Measurements from ENCODE around the gene FASTKD1. TPM values are rescaled to one million over a fixed set of nuclear protein-coding genes. Genes with fewer than 3 reads are reported as not detected.

The FASTKD1 gene
- total RNA-seq, 4 donors from 2014 or later = 8.2 to 22.4 (median 16.1) TPM

DNA sequence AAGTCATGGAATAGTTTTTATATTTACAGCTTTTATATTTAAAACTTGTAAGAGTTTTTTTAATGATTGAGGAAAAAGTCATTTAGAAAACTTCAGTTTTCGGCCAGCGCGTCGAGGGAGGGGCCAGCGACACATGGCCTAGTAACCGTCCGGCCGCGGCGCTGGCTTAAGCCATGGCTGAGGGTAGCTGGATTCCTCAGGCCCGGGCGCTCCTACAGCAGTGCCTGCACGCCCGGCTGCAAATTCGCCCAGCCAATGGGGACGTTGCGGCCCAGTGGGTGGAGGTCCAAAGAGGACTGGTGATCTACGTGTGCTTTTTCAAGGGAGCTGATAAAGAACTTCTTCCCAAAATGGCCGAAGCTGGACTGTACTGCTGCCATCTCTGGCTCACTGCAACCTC is 69.0 kb downstream of the FASTKD1 start:
- WGBS = 97% methylated on average over 19 of the region's 19 CpGs
- Histone ChIP-seq H3K4me3 (no peak overlapping the region), H3K9me3 (no peaks in the 10 kb centered on the region), H3K27me3 (no peaks in the 10 kb centered on the region), H3K4me1 (no peaks in the 10 kb centered on the region), H3K27ac (no peak overlapping the region), H3K36me3 (peaks cover 48% of the 10 kb centered on the region)
- no peak for DNase-seq (ENCODE audit: low spot score in 2 of 2)
- TF ChIP-seq POLR2AphosphoS5 (IDR thresholded peaks at IDR 0.05) = no peak
- TF ChIP-seq POLR2A (IDR thresholded peaks at IDR 0.05) = no peak

DNA sequence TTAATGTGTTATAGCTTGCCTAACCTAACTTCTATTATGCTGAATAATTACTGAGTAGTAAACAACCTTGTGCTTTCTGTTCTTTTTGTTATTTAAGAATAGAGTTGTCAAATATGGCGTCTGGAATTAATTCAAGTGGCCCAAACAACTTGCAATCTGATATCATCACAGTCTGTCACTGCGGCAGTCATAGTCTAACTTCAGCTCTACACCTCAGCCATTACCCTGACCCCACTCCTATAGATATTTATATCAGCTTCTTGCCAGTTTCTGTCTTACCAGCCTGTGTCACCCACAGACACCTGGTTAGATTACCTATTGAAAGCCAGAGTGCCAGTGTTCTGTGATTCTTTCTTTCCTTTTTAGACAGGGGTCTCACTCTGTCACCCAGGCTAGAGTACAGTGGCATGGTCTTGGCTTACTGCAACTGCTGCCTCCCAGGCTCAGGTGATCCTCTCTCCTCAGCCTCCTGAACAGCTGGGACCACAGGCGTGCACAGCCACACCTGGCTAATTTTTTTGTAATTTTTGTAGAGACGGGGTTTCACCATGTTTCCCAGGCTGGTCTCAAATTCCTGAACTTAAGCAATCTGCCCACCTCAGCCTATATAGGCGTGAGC is 78.2 kb downstream of the FASTKD1 start:
- TF ChIP-seq EP300 (IDR thresholded peaks at IDR 0.05) (no peak), POLR2A (IDR thresholded peaks at IDR 0.05) (no peak), POLR2AphosphoS5 (IDR thresholded peaks at IDR 0.05) (no peak)
- TF ChIP-seq, protein P1, sequence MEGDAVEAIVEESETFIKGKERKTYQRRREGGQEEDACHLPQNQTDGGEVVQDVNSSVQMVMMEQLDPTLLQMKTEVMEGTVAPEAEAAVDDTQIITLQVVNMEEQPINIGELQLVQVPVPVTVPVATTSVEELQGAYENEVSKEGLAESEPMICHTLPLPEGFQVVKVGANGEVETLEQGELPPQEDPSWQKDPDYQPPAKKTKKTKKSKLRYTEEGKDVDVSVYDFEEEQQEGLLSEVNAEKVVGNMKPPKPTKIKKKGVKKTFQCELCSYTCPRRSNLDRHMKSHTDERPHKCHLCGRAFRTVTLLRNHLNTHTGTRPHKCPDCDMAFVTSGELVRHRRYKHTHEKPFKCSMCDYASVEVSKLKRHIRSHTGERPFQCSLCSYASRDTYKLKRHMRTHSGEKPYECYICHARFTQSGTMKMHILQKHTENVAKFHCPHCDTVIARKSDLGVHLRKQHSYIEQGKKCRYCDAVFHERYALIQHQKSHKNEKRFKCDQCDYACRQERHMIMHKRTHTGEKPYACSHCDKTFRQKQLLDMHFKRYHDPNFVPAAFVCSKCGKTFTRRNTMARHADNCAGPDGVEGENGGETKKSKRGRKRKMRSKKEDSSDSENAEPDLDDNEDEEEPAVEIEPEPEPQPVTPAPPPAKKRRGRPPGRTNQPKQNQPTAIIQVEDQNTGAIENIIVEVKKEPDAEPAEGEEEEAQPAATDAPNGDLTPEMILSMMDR (IDR thresholded peaks at IDR 0.05) = no peak
- Histone ChIP-seq H3K4me3 (no peak overlapping the region), H3K36me3 (peaks cover 23% of the 10 kb centered on the region), H3K9me3 (no peaks in the 10 kb centered on the region), H3K4me1 (no peaks in the 10 kb centered on the region), H3K27ac (no peak overlapping the region), H3K27me3 (no peaks in the 10 kb centered on the region)
- no peak for DNase-seq (ENCODE audit: low spot score in 2 of 2)
- WGBS = 96% methylated on average over 5 of the region's 5 CpGs

DNA sequence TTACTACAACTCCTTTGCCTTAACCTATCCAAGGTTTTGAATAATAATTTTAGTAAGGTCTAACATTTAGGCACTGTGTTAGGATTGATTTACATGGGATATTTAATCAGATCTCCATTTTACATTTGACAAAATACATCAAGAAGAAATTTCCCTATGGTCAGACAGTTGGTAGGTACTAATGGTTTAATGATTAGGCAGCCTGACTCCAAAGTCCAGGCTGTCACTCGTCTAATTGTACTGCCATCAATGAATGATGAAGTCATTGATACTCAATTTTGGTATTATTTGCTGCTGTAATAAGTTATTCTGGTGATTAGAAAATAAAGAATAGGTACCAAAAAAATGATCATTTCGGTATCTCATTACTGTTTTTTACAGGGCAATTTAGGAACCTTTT is 80.3 kb downstream of the FASTKD1 start:
- WGBS = 95% methylated on average over 2 of the region's 2 CpGs
- TF ChIP-seq, protein P1 (IDR thresholded peaks at IDR 0.05) = no peak
- no peak for TF ChIP-seq POLR2A (IDR thresholded peaks at IDR 0.05)
- TF ChIP-seq POLR2AphosphoS5 (IDR thresholded peaks at IDR 0.05) = no peak
- TF ChIP-seq EP300 (IDR thresholded peaks at IDR 0.05) = no peak

DNA sequence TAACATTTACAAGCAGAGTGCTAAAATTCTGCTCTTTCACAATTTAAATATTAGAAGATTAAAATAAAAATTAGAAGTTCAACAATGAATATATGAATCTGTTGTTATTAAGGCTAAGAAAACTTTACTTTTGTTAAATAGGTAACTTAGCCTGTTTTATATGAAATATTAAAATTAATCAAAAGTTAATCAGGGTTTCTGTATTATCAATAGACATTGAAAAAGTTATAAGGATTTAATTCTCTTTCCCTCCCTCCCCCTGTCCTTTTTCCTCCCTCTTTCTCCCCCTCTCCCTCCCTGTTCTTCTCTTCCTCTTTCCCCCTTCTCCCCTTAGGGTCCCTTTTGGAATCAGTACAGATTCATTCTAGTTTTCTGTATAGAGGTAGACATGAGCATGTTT is 82.3 kb downstream of the FASTKD1 start:
- Histone ChIP-seq H3K4me3 (no peak overlapping the region), H3K36me3 (peaks cover 30% of the 10 kb centered on the region)
- DNase-seq (ENCODE audit: low spot score in 2 of 2) = no peak

More for the DNA sequence above, 80.3 kb downstream of the FASTKD1 start:
- peaks cover 24% of the 10 kb centered on the region for H3K36me3 ChIP-seq
- H3K4me3 ChIP-seq = no peak overlapping the region
- H3K27me3 ChIP-seq = no peaks in the 10 kb centered on the region
- no peaks in the 10 kb centered on the region for H3K9me3 ChIP-seq
- no peak for DNase-seq (ENCODE audit: low spot score in 2 of 2)
- H3K27ac ChIP-seq = no peak overlapping the region
- no peaks in the 10 kb centered on the region for H3K4me1 ChIP-seq

GRCh38 chr2:169490834-169491233 is 82.8 kb downstream of the FASTKD1 start:
- no peaks in the 10 kb centered on the region for H3K27me3 ChIP-seq

More for the DNA sequence above, 82.3 kb downstream of the FASTKD1 start:
- no peaks in the 10 kb centered on the region for H3K9me3 ChIP-seq
- H3K27me3 ChIP-seq = no peaks in the 10 kb centered on the region
- no peak overlapping the region for H3K27ac ChIP-seq
- H3K4me1 ChIP-seq = no peaks in the 10 kb centered on the region
- TF ChIP-seq POLR2A (IDR thresholded peaks at IDR 0.05) (no peak), POLR2AphosphoS5 (IDR thresholded peaks at IDR 0.05) (no peak), EP300 (IDR thresholded peaks at IDR 0.05) (no peak)
- TF ChIP-seq, protein P1 (IDR thresholded peaks at IDR 0.05) = no peak

More at GRCh38 chr2:169490834-169491233, 82.8 kb downstream of the FASTKD1 start:
- H3K4me3 ChIP-seq = no peak overlapping the region
- TF ChIP-seq POLR2AphosphoS5 (IDR thresholded peaks at IDR 0.05) (no peak), POLR2A (IDR thresholded peaks at IDR 0.05) (no peak)
- TF ChIP-seq, protein P1 (IDR thresholded peaks at IDR 0.05) = no peak
- peaks cover 30% of the 10 kb centered on the region for H3K36me3 ChIP-seq
- no peak for DNase-seq (ENCODE audit: low spot score in 2 of 2)
- no peak overlapping the region for H3K27ac ChIP-seq
- no peaks in the 10 kb centered on the region for H3K9me3 ChIP-seq
- H3K4me1 ChIP-seq = no peaks in the 10 kb centered on the region

Data from suprapubic skin (tissue), 4 donors.